Calu3 (cell line): ENCODE results near the gene LRRIQ1. TPM values are rescaled to one million over a fixed set of nuclear protein-coding genes. Genes with fewer than 3 reads are reported as not detected.

Experiments
- BruUV-seq: library from RNA; stranded (reverse); fragments of 400-500 nt; replicated peaks from 2 replicates; lab custom pipeline; 2021; lab: Mats Ljungman, UMichigan
- CTCF ChIA-PET: fragments of 300-600 bp; sonication (Branson Sonifier 250); formaldehyde crosslinking; loops from one replicate; lab custom pipeline; 2022; ENCODE audit warnings: antibody characterized with exemption; lab: Charles Lee
- DNase-seq: peaks from one replicate; pipeline ENCODE4 v3.0.0; 2022
- H3K27ac Mint-ChIP-seq: one replicate; pipeline ENCODE4 v1.8.0; 2022; ENCODE audit warnings: mixed read lengths; ENCODE audit not compliant: unreplicated experiment
- H3K27me3 Mint-ChIP-seq: one replicate; pipeline ENCODE4 v1.8.0; 2022; ENCODE audit warnings: mixed read lengths; ENCODE audit not compliant: unreplicated experiment
- H3K36me3 Mint-ChIP-seq: one replicate; pipeline ENCODE4 v1.8.0; 2022; ENCODE audit warnings: mild to moderate bottlenecking, moderate library complexity, mixed read lengths; ENCODE audit not compliant: insufficient read depth, unreplicated experiment
- H3K4me1 Mint-ChIP-seq: one replicate; pipeline ENCODE4 v1.8.0; 2022; ENCODE audit warnings: mild to moderate bottlenecking, low read depth, mixed read lengths; ENCODE audit not compliant: unreplicated experiment
- H3K4me3 Mint-ChIP-seq: one replicate; pipeline ENCODE4 v1.8.0; 2022; ENCODE audit warnings: mild to moderate bottlenecking, low read depth, moderate library complexity, mixed read lengths; ENCODE audit not compliant: unreplicated experiment
- H3K9me3 Mint-ChIP-seq: one replicate; pipeline ENCODE4 v1.8.0; 2022; ENCODE audit warnings: low read depth, mixed read lengths; ENCODE audit not compliant: unreplicated experiment
- intact Hi-C: fragments of 100-400 bp; cut with micrococcal nuclease; formaldehyde crosslinking; loops from one replicate; pipeline ENCODE4 v1.10.0; 2022; ENCODE audit not compliant: unreplicated experiment
- total RNA-seq: library from RNA; stranded (reverse); gene quantifications from 2 replicates; pipeline ENCODE4 v1.2.3, GENCODE V29; 2022
- TF ChIP-seq, protein P1 (sequence below): fragments of 200-600 bp; IDR thresholded peaks from one replicate; pipeline ENCODE4 v1.8.0; 2022; ENCODE audit warnings: antibody characterized with exemption; ENCODE audit not compliant: unreplicated experiment

LRRIQ1 gene
- total RNA-seq, 1 experiment from 2014 or later = 1.4 TPM

DNA sequence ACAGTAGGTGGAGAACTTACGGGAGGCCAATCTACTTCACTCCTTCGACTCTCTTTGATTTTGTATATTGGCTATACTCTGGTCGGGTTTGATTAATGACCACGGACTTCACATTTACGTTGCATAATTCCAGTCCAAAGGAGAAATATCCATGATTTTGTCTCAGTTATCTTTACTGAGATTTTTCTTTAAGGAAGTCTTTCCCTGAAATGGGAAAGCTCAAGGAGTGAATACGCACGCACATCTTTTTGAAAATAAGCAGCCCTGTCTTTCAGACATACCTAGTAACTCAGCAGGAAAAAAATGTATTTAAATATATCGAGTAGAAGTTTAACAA is 238.1 kb downstream of the LRRIQ1 start:
- no peak for DNase-seq
- Mint-ChIP-seq H3K36me3 (no peaks in the 10 kb centered on the region), H3K4me1 (no peaks in the 10 kb centered on the region), H3K27ac (no peak overlapping the region), H3K27me3 (no peaks in the 10 kb centered on the region), H3K9me3 (no peaks in the 10 kb centered on the region), H3K4me3 (no peak overlapping the region)
- intact Hi-C loops = no loop called here
- CTCF ChIA-PET = no interaction called here
- TF ChIP-seq, protein P1, sequence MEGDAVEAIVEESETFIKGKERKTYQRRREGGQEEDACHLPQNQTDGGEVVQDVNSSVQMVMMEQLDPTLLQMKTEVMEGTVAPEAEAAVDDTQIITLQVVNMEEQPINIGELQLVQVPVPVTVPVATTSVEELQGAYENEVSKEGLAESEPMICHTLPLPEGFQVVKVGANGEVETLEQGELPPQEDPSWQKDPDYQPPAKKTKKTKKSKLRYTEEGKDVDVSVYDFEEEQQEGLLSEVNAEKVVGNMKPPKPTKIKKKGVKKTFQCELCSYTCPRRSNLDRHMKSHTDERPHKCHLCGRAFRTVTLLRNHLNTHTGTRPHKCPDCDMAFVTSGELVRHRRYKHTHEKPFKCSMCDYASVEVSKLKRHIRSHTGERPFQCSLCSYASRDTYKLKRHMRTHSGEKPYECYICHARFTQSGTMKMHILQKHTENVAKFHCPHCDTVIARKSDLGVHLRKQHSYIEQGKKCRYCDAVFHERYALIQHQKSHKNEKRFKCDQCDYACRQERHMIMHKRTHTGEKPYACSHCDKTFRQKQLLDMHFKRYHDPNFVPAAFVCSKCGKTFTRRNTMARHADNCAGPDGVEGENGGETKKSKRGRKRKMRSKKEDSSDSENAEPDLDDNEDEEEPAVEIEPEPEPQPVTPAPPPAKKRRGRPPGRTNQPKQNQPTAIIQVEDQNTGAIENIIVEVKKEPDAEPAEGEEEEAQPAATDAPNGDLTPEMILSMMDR = no peak
- BruUV-seq = no TSS peak

DNA sequence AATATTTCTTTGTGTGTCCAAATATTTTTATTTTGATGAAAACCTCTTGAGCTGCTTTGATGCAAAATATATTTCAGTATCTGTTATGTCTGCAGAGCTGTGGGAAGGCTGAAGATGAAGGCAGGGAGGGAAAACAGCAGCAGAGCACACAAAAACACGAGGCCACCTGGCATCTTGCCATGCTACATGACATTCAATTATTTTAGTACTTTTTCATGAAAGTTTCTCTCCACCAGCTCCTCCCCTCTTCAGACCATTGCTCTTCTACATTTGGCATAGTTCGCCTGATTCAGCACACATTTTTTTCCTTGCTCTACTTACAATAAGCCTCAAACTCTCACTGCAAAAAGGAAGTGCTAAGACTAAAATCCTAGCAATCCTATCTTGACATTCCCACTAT is 239.2 kb downstream of the LRRIQ1 start:
- no TSS peak for BruUV-seq
- CTCF ChIA-PET = interaction anchor here (0.6 kb wide), 1 partner anchor 1077 kb away, joined by 9 read pairs; no protein-coding TSS in a partner anchor
- Mint-ChIP-seq H3K4me1 (no peaks in the 10 kb centered on the region), H3K9me3 (no peaks in the 10 kb centered on the region), H3K27me3 (no peaks in the 10 kb centered on the region), H3K27ac (no peak overlapping the region), H3K36me3 (peaks cover 5% of the 10 kb centered on the region), H3K4me3 (no peak overlapping the region)
- intact Hi-C loops = no loop called here
- TF ChIP-seq, protein P1 = no peak
- no peak for DNase-seq

DNA sequence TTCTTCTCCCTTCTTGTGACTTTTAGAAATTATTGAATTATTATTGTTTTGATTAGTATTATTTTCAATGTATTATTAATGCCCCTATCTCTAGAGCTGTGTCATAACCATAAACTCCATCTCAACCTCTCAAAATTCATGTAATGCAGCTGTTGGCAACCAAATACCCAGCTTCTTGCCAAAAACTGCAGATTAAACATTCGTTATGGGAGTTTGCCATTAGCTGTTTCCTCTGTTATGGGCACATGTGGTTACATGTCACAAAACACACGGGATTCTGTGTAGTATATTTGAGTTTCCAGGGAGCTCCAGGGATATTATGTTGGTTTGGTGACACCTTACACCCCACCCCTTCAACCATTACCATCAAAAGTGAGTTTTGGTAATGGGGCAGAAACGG is 241.0 kb downstream of the LRRIQ1 start:
- Mint-ChIP-seq H3K4me1 (no peaks in the 10 kb centered on the region), H3K4me3 (no peak overlapping the region), H3K27ac (no peak overlapping the region), H3K27me3 (no peaks in the 10 kb centered on the region), H3K9me3 (no peaks in the 10 kb centered on the region), H3K36me3 (peaks cover 13% of the 10 kb centered on the region)
- no peak for DNase-seq
- TF ChIP-seq, protein P1 = no peak
- CTCF ChIA-PET = no interaction called here
- no TSS peak for BruUV-seq
- intact Hi-C loops = no loop called here

DNA sequence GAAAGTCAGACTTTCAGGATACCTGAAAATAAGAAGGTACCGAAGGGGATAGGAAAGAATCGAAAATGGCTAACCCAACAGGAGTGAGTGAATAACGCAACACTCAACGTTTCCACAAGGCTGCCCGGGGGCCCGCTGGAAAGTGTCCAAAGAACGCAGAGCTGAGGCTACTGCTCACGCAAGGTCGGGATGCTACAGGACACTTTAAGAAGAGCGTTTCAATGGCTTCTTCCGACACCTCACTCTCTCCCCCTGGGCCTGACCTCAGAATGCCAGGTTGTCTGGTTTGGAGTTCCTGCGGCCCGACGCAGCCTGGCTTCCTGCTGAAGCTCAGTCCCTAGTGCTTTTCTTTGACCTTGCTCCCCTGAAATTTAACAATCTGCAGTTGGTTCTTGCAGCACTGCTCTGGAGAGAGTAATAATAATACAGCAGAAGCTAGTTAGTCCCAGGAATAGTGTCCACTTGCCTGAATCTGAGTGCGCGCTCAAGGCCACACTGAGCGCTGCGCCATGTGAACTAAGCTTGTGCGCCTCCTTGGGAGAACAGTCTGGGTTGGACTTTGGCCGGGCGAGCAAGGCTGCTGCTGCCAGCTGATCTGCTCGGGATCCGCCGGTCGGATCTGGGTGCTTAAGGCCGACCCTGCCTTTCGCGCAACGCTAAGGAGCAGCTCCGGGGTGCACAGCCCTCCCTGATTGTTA is 241.9 kb downstream of the LRRIQ1 start:
- H3K4me3 Mint-ChIP-seq = no peak overlapping the region
- no peaks in the 10 kb centered on the region for H3K4me1 Mint-ChIP-seq
- H3K27ac Mint-ChIP-seq = no peak overlapping the region
- BruUV-seq = no TSS peak
- no peaks in the 10 kb centered on the region for H3K9me3 Mint-ChIP-seq
- DNase-seq = no peak
- CTCF ChIA-PET = no interaction called here
- intact Hi-C loops = no loop called here
- TF ChIP-seq, protein P1 = no peak
- no peaks in the 10 kb centered on the region for H3K27me3 Mint-ChIP-seq
- H3K36me3 Mint-ChIP-seq = peaks cover 13% of the 10 kb centered on the region
